ENCODE measurements around the gene SYF2.
"Not testable (repeated sequence)": the region's sequence is repeated elsewhere in the genome, so short reads cannot be mapped to it uniquely, and the experiment has no call there.

SYF2 gene

DNA sequence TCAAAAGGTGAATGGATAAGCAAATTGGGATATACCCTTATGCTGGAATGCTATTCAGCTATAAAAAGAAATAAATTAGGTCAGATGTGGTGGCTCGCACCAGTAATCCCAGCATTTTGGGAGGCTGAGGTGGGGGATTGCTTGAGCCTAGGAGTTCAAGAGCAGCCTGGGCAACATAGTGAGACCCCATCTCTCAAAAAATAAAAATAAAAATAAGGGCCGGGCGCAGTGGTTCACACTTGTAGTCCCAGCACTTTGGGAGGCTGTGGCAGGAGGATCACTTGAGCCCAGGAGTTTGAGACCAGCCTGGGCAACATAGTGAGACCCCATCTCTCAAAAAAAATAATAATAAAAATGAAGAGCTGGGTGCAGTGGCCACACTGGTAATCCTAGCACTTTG lies 44.4 kb downstream of the SYF2 start:
- H3K4me1 ChIP-seq (ENCODE audit: insufficient read depth, low read length); H3K9me3 ChIP-seq (ENCODE audit: control insufficient read depth, insufficient read depth, low read length); H3K9ac ChIP-seq (ENCODE audit: low read depth, low read length); H3K36me3 ChIP-seq (ENCODE audit: insufficient read depth, low read length): not testable (repeated sequence)

DNA sequence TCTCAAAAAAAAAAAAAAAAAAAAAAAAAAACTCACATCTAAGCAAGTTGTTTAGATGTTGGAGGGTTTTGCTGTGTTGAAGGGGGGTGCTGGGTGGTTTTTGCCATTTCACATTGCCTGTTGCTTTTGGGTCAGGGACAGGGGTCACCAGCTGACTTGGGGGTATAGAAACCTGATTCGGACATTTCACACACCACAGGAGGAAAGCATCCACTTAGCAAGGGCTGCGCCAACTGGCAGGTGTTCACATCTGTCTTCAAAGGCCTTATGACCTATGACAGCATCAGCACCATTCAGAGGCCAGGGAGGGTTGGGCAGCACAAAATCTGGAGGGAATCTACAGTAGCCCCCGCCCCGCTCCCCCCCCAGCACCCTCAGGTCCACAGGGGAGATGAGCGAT lies 45.2 kb downstream of the SYF2 start:
- Histone ChIP-seq H3K9ac (ENCODE audit: low read depth, low read length) (no peak overlapping the region), H3K36me3 (ENCODE audit: insufficient read depth, low read length) (no peaks in the 10 kb centered on the region), H3K9me3 (ENCODE audit: control insufficient read depth, insufficient read depth, low read length) (no peaks in the 10 kb centered on the region), H3K4me1 (ENCODE audit: insufficient read depth, low read length) (no peaks in the 10 kb centered on the region)

DNA sequence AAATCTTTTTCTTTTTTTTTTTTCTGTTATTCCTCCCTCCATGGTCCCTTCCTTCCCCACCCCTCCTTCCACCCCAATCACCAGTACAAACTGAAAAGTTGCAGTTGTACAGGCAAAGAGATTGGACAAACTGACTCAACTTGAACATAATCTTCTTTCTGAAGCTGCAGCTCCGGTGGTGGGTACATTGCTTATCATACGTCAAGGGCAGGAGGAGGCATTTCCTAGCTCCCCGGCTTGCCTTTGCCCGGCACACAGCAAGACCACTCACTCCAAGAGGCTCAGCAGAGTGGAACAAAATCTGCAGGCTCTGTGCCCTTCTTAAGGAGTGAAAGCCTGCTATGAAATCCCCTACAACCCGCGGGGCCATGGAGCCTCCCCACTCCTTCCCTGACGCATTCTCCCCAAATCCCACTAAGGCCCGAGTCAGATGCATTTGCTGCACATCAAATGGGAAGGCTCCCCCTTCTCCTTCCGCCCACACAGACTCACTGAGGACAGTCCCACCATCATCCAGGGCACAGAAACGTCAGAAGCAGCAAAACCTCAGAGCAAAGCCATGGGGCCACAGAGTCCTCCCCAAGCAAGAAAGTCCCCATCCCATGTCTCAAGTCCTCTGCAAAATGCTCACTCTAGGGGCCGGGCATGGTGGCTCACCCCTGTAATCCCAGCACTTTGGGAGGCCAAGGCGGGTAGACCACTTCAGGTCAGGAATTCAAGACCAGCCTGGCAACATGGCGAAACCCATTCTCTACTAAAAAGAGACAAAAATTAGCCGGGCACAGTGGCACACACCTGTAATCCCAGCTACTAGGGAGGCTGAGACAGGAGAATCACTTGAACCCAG lies 45.9 kb downstream of the SYF2 start:
- no peaks in the 10 kb centered on the region for H3K9me3 ChIP-seq (ENCODE audit: control insufficient read depth, insufficient read depth, low read length)
- H3K4me1 ChIP-seq (ENCODE audit: insufficient read depth, low read length), result no peaks in the 10 kb centered on the region
- no peaks in the 10 kb centered on the region for H3K36me3 ChIP-seq (ENCODE audit: insufficient read depth, low read length)
- H3K9ac ChIP-seq (ENCODE audit: low read depth, low read length), result no peak overlapping the region

DNA sequence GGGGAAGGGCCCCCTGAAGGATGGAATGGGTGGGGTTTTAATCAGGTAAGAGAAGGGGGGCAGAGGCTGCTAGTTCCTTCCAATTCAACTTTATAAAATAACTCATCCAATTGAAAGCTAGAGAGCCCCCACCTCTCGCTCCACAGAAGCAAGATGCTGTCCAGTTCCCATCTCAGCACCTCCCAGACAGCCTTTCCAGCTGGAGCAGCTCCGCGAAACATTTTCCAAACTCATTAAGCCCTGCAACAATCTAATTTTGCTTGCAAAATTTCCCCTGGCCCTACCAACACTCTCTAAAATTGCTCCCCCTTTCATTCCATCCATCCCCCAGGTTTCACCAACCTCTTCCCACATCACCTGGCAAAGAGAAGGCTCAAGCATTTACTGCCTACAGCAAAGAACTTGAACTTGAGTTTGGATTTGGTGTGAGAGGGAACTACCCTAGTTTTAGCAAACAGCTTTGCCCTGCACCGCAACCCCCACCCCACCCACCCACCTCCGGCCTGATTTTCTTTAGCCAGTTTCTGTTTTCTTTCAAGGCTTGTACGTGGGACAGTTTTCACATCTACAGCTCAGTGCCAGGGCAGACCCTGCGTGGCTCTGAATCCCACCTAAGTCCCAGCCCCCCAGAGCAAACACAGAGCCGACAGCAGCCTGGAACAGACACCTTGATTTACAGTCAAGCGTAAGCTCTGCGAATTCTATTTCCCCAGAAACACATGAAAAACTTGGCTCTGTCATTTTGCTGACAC lies 46.7 kb downstream of the SYF2 start:
- no peaks in the 10 kb centered on the region for H3K9me3 ChIP-seq (ENCODE audit: control insufficient read depth, insufficient read depth, low read length)
- no peaks in the 10 kb centered on the region for H3K4me1 ChIP-seq (ENCODE audit: insufficient read depth, low read length)
- H3K9ac ChIP-seq (ENCODE audit: low read depth, low read length), result no peak overlapping the region
- no peaks in the 10 kb centered on the region for H3K36me3 ChIP-seq (ENCODE audit: insufficient read depth, low read length)

DNA sequence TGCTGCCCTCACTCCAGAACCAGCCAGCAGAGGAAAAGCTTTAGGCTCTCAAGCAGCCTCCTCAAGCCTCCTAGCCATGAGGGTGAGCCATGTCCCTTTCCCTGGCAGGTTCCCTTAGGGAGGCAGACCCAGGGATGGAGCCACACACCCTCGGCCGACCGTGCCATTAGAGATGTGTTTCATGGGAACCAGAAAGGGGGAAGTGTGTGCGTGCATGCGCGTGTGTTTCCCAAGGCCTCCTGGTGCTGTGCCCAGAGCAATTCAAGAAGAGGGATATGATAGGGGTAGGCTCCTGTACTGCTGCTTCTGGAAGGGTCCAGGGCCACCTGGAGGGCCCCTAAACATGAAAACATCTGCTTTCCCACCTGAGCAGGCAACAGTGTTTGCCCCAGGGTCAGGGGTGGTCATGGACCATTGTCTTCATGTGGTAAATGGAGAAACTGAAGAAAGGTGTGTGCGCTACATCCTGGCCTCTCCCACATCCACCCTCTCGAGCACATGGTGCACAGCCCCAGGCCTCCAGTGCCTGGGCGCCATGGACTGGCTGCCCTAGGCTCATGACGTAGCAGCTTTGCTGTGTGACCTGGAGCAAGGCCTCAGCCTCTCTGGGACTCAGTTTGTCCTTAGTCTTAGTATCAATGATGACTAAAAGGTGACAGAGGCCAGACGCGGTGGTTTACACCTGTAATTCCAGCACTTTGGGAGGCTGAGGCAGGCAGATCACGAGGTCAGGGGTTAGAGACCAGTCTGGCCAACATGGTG lies 48.1 kb downstream of the SYF2 start:
- Histone ChIP-seq H3K9me3 (ENCODE audit: control insufficient read depth, insufficient read depth, low read length) (no peaks in the 10 kb centered on the region), H3K4me1 (ENCODE audit: insufficient read depth, low read length) (no peaks in the 10 kb centered on the region), H3K36me3 (ENCODE audit: insufficient read depth, low read length) (no peaks in the 10 kb centered on the region), H3K9ac (ENCODE audit: low read depth, low read length) (no peak overlapping the region)

DNA sequence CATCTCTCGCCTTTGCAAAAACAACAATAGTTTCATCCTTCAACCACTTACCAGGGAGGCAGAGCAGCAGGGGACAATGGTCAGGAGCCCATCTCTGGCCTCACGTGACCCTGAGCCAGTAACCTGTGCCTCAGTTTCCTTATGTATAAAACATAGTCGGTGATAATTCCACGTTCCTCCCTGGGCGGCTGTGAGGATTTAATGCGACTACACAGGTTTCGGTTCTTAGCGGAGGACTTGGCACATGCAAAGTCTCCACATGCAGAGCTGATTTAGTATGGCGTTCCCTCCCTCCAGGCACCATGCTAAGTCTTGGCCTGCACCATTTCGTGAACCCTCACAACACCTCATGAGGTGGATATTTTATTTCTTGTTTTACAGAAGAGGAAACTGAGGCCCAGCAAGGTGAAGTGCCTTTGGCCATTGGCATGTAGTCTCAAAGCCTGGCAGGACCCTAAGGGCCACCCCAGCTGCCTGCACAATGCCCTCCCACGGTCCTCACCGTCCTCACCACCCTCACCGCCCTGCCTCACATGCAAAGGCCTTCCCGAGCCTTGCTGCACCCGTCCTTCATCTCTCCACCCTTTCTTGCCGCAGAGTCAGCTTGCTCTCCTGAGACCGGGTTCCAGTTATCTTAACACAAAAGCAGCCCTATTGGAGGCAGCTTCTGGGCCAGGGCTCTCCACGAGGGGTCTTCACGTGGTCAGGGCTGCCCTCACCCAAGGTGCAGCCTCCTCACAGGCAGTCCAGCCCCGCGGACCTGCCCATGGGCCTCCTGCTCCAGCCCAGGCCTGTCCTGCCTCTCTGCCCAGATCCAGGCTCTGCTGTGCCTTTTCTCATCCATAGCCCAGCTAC lies 48.9 kb downstream of the SYF2 start:
- Histone ChIP-seq H3K4me1 (ENCODE audit: insufficient read depth, low read length) (no peaks in the 10 kb centered on the region), H3K9ac (ENCODE audit: low read depth, low read length) (no peak overlapping the region), H3K36me3 (ENCODE audit: insufficient read depth, low read length) (no peaks in the 10 kb centered on the region), H3K9me3 (ENCODE audit: control insufficient read depth, insufficient read depth, low read length) (peaks cover under 1% of the 10 kb centered on the region; the same call in 1 of the 2 replicates)

DNA sequence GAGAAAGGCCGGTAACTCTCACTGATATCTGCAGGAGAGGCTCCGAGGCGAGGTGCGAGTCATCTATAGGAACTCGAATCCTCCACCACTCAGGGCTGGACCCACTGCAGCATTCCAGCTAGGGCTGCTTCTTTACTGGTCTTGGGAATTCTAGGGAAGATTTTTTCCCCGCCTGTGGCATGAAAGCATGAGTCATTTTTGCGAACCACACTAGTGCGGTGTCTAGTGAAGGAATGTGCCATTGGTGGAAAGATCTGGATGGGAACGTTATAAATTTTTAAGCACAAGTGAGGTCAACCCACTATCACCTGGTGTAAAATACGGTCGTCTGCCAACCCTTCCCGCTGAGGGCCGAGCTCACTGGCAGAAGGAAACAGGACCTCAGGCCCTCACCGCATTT lies 49.7 kb downstream of the SYF2 start:
- no peak overlapping the region for H3K9ac ChIP-seq (ENCODE audit: low read depth, low read length)
- H3K9me3 ChIP-seq (ENCODE audit: control insufficient read depth, insufficient read depth, low read length), result peaks cover 3% of the 10 kb centered on the region; the same call in 1 of the 2 replicates
- H3K4me1 ChIP-seq (ENCODE audit: insufficient read depth, low read length), result no peaks in the 10 kb centered on the region
- no peaks in the 10 kb centered on the region for H3K36me3 ChIP-seq (ENCODE audit: insufficient read depth, low read length)

DNA sequence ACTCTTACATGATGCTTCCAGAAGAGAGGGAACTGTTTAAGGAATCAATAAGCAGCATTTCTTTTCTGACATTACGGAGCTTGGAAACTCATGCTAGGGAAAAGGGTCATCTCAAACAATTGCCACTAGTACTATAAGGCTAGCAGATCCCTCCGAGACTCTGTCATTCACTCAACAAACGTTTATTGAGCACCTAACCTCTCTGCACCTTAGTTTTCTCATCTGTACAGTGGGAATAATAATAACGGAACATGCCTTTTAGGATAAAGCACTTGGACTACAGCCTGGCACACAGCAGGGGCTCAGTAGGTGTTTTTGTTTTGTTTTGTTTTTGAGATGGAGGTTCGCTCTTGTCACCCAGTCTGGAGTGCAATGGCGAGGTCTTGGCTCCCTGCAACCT lies 51.3 kb downstream of the SYF2 start:
- H3K9me3 ChIP-seq (ENCODE audit: control insufficient read depth, insufficient read depth, low read length), result peaks cover 3% of the 10 kb centered on the region; the same call in 1 of the 2 replicates
- no peaks in the 10 kb centered on the region for H3K36me3 ChIP-seq (ENCODE audit: insufficient read depth, low read length)
- H3K9ac ChIP-seq (ENCODE audit: low read depth, low read length), result no peak overlapping the region
- no peaks in the 10 kb centered on the region for H3K4me1 ChIP-seq (ENCODE audit: insufficient read depth, low read length)

DNA sequence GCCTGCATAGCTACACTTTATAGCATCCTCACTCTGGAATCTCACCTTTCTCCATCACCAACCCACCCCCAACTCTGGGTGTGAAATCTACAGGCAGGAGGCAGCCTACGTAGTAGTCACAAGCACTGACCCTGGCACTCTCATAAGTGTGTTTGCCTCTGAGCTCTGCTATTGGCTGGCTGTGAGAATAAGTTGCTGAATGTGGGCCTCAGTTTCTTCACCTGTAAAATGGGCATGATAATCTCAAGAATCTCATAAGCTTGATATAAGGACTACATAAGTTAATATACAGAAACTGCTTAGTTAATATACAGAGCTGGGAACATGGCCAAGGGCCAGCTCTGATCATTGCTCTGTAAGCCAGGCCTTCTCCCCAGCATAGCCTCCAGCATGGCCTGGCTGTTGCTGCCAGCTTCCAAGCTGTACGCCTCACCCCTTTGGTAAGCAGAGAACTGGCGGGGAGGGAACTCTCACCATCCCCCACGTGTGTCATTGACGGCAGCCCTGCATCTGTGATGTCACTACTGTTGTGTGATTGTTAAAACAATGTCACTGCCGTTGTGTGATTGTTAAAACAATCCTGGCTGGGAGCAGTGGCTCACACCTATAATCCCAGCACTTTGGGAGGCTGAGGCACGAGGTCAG lies 53.3 kb downstream of the SYF2 start:
- Histone ChIP-seq H3K9ac (ENCODE audit: low read depth, low read length) (no peak overlapping the region), H3K9me3 (ENCODE audit: control insufficient read depth, insufficient read depth, low read length) (peaks cover 3% of the 10 kb centered on the region; the same call in 1 of the 2 replicates), H3K36me3 (ENCODE audit: insufficient read depth, low read length) (no peaks in the 10 kb centered on the region), H3K4me1 (ENCODE audit: insufficient read depth, low read length) (no peaks in the 10 kb centered on the region)

DNA sequence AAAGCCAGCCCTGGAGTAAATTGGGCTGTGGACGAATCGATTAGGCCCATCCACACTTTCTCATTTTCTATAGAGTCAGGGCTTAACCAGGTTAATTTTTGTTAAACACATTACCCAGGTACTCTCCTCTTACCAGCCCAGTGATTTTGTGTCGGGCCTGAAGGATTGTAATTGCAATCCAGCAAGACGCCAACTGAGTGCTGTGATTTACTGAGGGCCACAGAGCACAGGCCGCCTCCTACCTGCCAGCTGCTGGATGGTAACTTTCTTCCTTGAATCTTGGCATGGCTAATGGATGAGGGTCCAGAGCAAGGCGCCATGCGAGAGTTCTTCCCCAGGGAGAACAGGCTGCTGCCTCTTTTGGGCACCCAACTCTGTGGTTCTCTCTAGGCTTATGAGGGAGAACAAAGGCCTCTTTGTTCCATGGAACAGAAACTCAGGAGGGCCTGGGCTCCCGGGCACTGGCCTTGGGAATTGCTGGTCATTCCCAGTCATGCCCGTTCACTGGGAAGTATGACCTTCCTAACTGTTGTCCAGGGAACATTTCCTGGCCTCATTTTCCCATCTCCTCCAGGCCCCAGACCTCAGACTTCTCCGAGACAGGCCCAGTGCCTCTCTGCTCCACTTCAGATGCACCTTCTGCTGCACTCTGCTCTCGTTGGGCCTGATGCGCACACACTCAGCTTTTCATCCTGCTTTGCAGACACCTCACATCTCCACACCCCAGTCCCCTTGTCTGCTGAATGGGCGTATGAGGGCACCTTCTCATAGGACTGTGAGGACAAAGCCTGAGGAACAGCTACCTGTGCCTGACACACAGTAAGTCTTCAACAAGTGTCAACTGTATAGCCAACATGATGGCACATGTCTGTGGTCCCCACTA lies 57.3 kb downstream of the SYF2 start:
- peaks cover 3% of the 10 kb centered on the region; the same call in 1 of the 2 replicates for H3K9me3 ChIP-seq (ENCODE audit: control insufficient read depth, insufficient read depth, low read length)
- H3K36me3 ChIP-seq (ENCODE audit: insufficient read depth, low read length), result no peaks in the 10 kb centered on the region
- no peaks in the 10 kb centered on the region for H3K4me1 ChIP-seq (ENCODE audit: insufficient read depth, low read length)
- no peak overlapping the region for H3K9ac ChIP-seq (ENCODE audit: low read depth, low read length)

DNA sequence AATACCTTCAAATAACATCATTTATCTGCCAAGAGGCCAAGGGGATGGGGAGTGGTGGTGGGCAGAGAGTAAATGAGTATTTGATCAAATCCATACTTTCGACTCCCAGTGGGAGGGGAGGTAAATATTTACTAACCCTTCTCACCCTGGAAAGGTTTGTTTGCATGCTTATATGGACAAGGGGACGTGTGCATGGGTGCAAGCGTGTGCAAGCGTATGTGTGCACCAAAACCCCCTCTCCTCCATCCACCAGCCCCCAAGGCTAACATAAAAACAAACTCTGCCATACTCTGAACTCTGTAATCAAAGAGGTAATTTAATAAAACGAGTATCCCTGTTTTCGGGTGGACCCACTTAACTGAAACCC lies 58.0 kb downstream of the SYF2 start:
- Histone ChIP-seq H3K9ac (ENCODE audit: low read depth, low read length) (no peak overlapping the region), H3K36me3 (ENCODE audit: insufficient read depth, low read length) (no peaks in the 10 kb centered on the region), H3K4me1 (ENCODE audit: insufficient read depth, low read length) (no peaks in the 10 kb centered on the region), H3K9me3 (ENCODE audit: control insufficient read depth, insufficient read depth, low read length) (peaks cover 3% of the 10 kb centered on the region; the same call in 1 of the 2 replicates)

DNA sequence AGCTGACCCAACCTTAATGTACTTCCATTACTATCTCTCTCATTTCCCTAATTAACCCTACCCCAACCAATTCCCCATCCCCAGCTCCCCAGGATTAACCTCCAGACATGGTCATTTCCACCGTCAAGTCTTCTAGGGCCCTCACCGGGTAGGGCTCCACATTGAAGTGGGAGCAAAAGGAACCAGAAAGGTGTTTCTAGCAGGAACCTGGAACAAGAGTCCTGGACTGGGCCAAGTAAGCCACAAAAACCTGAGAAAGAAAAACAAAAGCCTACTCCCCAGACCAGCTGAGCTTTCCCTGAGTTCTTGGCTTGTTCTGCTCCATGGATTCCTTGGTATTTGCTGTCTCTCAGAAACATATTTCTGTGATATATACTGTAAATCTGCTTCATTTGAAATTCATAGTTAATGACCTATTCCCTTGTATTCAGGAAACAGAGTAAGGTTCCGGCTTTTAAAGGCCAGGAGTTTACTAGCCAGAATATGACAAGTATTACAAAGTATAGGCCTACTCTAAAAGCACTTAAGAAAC lies 58.4 kb downstream of the SYF2 start:
- H3K9ac ChIP-seq (ENCODE audit: low read depth, low read length), result no peak overlapping the region
- H3K4me1 ChIP-seq (ENCODE audit: insufficient read depth, low read length), result peaks cover 1% of the 10 kb centered on the region; the same call in 1 of the 2 replicates

More for the DNA sequence above, 58.4 kb downstream of the SYF2 start:
- Histone ChIP-seq H3K9me3 (ENCODE audit: control insufficient read depth, insufficient read depth, low read length) (peaks cover 3% of the 10 kb centered on the region; the same call in 1 of the 2 replicates), H3K36me3 (ENCODE audit: insufficient read depth, low read length) (no peaks in the 10 kb centered on the region)
